Liver (tissue), 9 donors: Measurements from ENCODE around the gene AKT3. TPM values are rescaled to one million over a fixed set of nuclear protein-coding genes. Genes with fewer than 3 reads are reported as not detected.

Source experiments
- DNase-seq: peaks from one replicate; pipeline ENCODE4 v3.0.0-alpha.2; 2017; ENCODE audit warnings: low spot score
- H3K27ac ChIP-seq, 2 donors: one replicate each; pipeline ENCODE4 v1.7.0; 2013; ENCODE audit warnings: inconsistent platforms in 2 of 2, low read length in 2 of 2, control low read depth in 1 of 2, low read depth in 1 of 2, mild to moderate bottlenecking in 1 of 2
- H3K27me3 ChIP-seq, 4 donors: one replicate each; pipeline versions ENCODE4 v1.6.1 to v1.7.0; 2013; ENCODE audit warnings: low read length in 3 of 4, inconsistent platforms in 1 of 4, mild to moderate bottlenecking in 1 of 4, moderate library complexity in 1 of 4; ENCODE audit not compliant: control insufficient read depth in 4 of 4, insufficient read depth in 4 of 4
- H3K36me3 ChIP-seq, 4 donors: one replicate each; pipeline versions ENCODE4 v1.6.1 to v1.7.0; 2013; ENCODE audit warnings: low read length in 3 of 4, mild to moderate bottlenecking in 3 of 4, low read depth in 1 of 4, moderate library complexity in 1 of 4; ENCODE audit not compliant: control insufficient read depth in 4 of 4, insufficient read depth in 3 of 4
- H3K4me1 ChIP-seq, 4 donors: one replicate each; pipeline versions ENCODE4 v1.6.1 to v1.7.0; 2013; ENCODE audit warnings: low read length in 3 of 4, mild to moderate bottlenecking in 3 of 4, moderate library complexity in 1 of 4; ENCODE audit not compliant: control insufficient read depth in 4 of 4, insufficient read depth in 4 of 4
- H3K4me3 ChIP-seq, 3 donors: one replicate each; pipeline versions ENCODE4 v1.6.1 to v1.7.0; 2013; ENCODE audit warnings: low read length in 3 of 3, control low read depth in 1 of 3, low read depth in 1 of 3, mild to moderate bottlenecking in 1 of 3
- H3K9ac ChIP-seq, 2 donors: one replicate each; pipeline ENCODE4 v1.7.0; 2013; ENCODE audit warnings: low read length in 2 of 2, mild to moderate bottlenecking in 2 of 2, moderate library complexity in 2 of 2, control low read depth in 1 of 2, low read depth in 1 of 2
- H3K9me3 ChIP-seq, 4 donors: one replicate each; pipeline versions ENCODE4 v1.6.1 to v1.7.0; 2013; ENCODE audit warnings: low read length in 3 of 4; ENCODE audit not compliant: control insufficient read depth in 4 of 4
- ATF3 ChIP-seq: IDR thresholded peaks from 2 replicates; pipeline ENCODE4 v1.6.1; 2016; ENCODE audit warnings: antibody characterized with exemption
- CTCF ChIP-seq: fragments of 150-350 bp; IDR thresholded peaks from 2 replicates; pipeline ENCODE4 v1.5.1; 2017; ENCODE audit warnings: improper control_type of control experiment, low read depth, low read length; ENCODE audit not compliant: missing input control
- FOXA1 ChIP-seq: IDR thresholded peaks from 2 replicates; pipeline ENCODE4 v1.6.1; 2016; ENCODE audit warnings: antibody characterized with exemption
- GABPA ChIP-seq, 2 donors: IDR thresholded peaks in 1 of 2; conservative IDR thresholded peaks in 1 of 2; 2 replicates each; pipeline ENCODE4 v1.6.1; 2016; ENCODE audit warnings: antibody characterized with exemption in 2 of 2, mild to moderate bottlenecking in 1 of 2, moderate library complexity in 1 of 2
- JUND ChIP-seq, 2 donors: IDR thresholded peaks; 2 replicates each; pipeline ENCODE4 v1.6.1; 2016; ENCODE audit warnings: antibody characterized with exemption in 2 of 2
- MAX ChIP-seq: IDR thresholded peaks from 2 replicates; pipeline ENCODE4 v1.6.1; 2016; ENCODE audit warnings: antibody characterized with exemption
- NR2F2 ChIP-seq: IDR thresholded peaks from 2 replicates; pipeline ENCODE4 v1.6.1; 2016; ENCODE audit warnings: antibody characterized with exemption
- RAD21 ChIP-seq, 2 donors: IDR thresholded peaks; 2 replicates each; pipeline ENCODE4 v1.6.1; 2016; ENCODE audit warnings: antibody characterized with exemption in 2 of 2, mild to moderate bottlenecking in 2 of 2
- REST ChIP-seq: IDR thresholded peaks from 2 replicates; pipeline ENCODE4 v1.6.1; 2016; ENCODE audit warnings: antibody characterized with exemption, mild to moderate bottlenecking
- RXRA ChIP-seq, 2 donors: IDR thresholded peaks; 2 replicates each; pipeline ENCODE4 v1.6.1; 2017 to 2018; ENCODE audit warnings: antibody characterized with exemption in 2 of 2, mild to moderate bottlenecking in 1 of 2
- SP1 ChIP-seq: IDR thresholded peaks from 2 replicates; pipeline ENCODE4 v1.6.1; 2018; ENCODE audit warnings: antibody characterized with exemption, mild to moderate bottlenecking
- TAF1 ChIP-seq: conservative IDR thresholded peaks from 2 replicates; pipeline ENCODE4 v1.6.1; 2016; ENCODE audit warnings: antibody characterized with exemption, mild to moderate bottlenecking
- YY1 ChIP-seq: IDR thresholded peaks from 2 replicates; pipeline ENCODE4 v1.6.1; 2016; ENCODE audit warnings: antibody characterized with exemption, mild to moderate bottlenecking
- WGBS: extraction: QIAGEN DNeasy Blood & Tissue Kit; methylation state at CpG from one replicate; pipeline ENCODE4 v1.1.7; 2013; 5-methylcytosine and 5-hydroxymethylcytosine counted together
- polyA plus RNA-seq, 2 donors: library from polyadenylated mRNA; stranded (reverse) in 1 of 2; unstranded in 1 of 2; fragments of 200-250 nt in 1 of 2; fragments of >200 nt in 1 of 2; fragmentation: Nextera tagmentation in 1 of 2; extraction: Ambion mirVana in 1 of 2; gene quantifications; one replicate each; pipeline versions ENCODE4 v1.2.1 to v1.2.3, GENCODE V29; 2013 to 2015
- total RNA-seq, 2 donors: library from RNA; depleted of rRNA; stranded (reverse); fragments of >200 nt; gene quantifications; one replicate each; pipeline ENCODE4 v1.2.3, GENCODE V29; 2014
- donor health status: healthy.
- donor health status: healthy.
- donor health status: healthy.
- donor health status: healthy.
- donor health status: healthy.

The AKT3 gene
- total and polyA plus RNA-seq, 4 donors = 1.7 to 7.6 (median 2.8) TPM

GRCh38 chr1:243792401-243792800 is 57.6 kb downstream of the AKT3 start:
- WGBS = 72% methylated on average over 2 of the region's 2 CpGs
- H3K4me1 ChIP-seq = peaks cover 0 to 1% (median 0%) of the 10 kb centered on the region in 4 donors

GRCh38 chr1:243791586-243792267 is 58.3 kb downstream of the AKT3 start:
- Histone ChIP-seq H3K4me3 (no peak overlapping the region), H3K27me3 (no peaks in the 10 kb centered on the region), H3K9me3 (no peaks in the 10 kb centered on the region), H3K4me1 (peaks cover 0 to 1% (median 0%) of the 10 kb centered on the region in 4 donors), H3K36me3 (no peaks in the 10 kb centered on the region), H3K9ac (no peak overlapping the region), H3K27ac (no peak overlapping the region)
- no peak for DNase-seq
- TF ChIP-seq ATF3 (no peak), NR2F2 (peak; percentile 92), TAF1 (no peak), SP1 (peak; percentile 12), MAX (no peak)
- 58% methylated on average over 4 of the region's 4 CpGs for WGBS

More at GRCh38 chr1:243792401-243792800, 57.6 kb downstream of the AKT3 start:
- H3K4me3 ChIP-seq = no peak overlapping the region
- no peak overlapping the region for H3K9ac ChIP-seq
- no peaks in the 10 kb centered on the region for H3K36me3 ChIP-seq
- no peak for DNase-seq
- TF ChIP-seq YY1 = no peak
- no peak for TF ChIP-seq JUND (IDR thresholded peaks at IDR 0.05)
- no peak for TF ChIP-seq SP1
- TF ChIP-seq TAF1 = no peak
- no peak for TF ChIP-seq REST
- TF ChIP-seq RXRA (IDR thresholded peaks at IDR 0.05) = no peak
- no peak for TF ChIP-seq RAD21 (IDR thresholded peaks at IDR 0.05)
- no peak for TF ChIP-seq CTCF
- TF ChIP-seq FOXA1 = no peak
- TF ChIP-seq GABPA (IDR thresholded peaks at IDR 0.05 in 1 of 2, conservative IDR thresholded peaks at IDR 0.05 in 1 of 2) = no peak
- no peak for TF ChIP-seq NR2F2
- H3K27me3 ChIP-seq = no peaks in the 10 kb centered on the region
- H3K27ac ChIP-seq = no peak overlapping the region
- H3K9me3 ChIP-seq = no peaks in the 10 kb centered on the region
